GM18909 (cell line): ENCODE results near the gene HTR2C.
A peak's percentile ranks its signal among the peaks of the same experiment; 100 is the strongest.
"Not testable (repeated sequence)": the region's sequence is repeated elsewhere in the genome, so short reads cannot be mapped to it uniquely, and the experiment has no call there.

Source experiments
- ATAC-seq: cut with Tn5 transposase; IDR thresholded peaks from one replicate; pipeline ENCODE4 v1.9.1; 2021; ENCODE audit warnings: mild to moderate bottlenecking; ENCODE audit not compliant: unreplicated experiment, poor library complexity

The HTR2C gene

DNA sequence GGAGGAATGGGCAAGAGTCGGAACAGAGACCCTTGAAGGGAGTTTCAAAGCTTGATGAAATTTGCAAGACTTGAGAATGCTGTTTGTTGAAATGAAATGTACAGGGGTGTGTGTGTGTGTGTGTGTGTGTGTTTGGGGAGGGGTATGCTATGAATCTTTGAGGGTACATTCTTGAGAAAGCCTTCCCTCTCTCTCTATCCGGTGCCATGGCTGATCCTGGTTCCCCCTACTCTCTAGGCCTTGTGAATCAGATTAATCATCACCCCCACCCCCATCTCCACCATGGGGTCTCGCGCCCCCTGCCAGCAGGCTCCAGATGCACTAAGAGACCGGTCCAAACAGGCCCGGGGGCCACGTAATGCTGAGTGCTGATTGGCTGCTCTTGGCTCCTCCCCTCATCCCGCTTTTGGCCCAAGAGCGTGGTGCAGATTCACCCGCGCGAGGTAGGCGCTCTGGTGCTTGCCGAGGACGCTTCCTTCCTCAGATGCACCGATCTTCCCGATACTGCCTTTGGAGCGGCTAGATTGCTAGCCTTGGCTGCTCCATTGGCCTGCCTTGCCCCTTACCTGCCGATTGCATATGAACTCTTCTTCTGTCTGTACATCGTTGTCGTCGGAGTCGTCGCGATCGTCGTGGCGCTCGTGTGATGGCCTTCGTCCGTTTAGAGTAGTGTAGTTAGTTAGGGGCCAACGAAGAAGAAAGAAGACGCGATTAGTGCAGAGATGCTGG lies at the start of gene HTR2C:
Gene HTR2C, plus strand, starts transcription at position 441 of the 729 bp plus-strand sequence. CDS start 142,851 bp downstream, outside the sequence.
- no peak for ATAC-seq

DNA sequence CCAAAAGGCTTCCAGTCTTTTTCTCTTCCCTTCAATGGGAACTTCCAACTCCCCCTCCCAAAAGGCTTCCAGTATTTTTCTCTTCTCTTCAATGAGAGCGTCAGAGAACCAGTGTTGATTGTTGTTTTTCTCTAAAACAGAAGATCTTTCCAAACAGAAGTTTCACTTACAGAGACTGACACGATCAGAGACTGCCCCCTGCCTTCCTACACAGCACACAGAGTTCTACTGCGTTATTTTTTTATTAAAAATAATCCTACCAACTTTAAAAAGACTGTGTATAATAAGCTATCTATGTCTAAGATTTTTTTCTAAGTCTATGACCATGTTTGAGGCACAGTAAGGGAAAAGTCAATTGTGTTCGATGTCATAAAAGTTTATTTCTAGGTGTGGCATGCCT lies 3.5 kb upstream of the HTR2C start:
- ATAC-seq, result no peak

- ATAC-seq, result no peak
These were observed 2.2 kb upstream of the HTR2C start for GRCh38 chrX:114581528-114582263.

DNA sequence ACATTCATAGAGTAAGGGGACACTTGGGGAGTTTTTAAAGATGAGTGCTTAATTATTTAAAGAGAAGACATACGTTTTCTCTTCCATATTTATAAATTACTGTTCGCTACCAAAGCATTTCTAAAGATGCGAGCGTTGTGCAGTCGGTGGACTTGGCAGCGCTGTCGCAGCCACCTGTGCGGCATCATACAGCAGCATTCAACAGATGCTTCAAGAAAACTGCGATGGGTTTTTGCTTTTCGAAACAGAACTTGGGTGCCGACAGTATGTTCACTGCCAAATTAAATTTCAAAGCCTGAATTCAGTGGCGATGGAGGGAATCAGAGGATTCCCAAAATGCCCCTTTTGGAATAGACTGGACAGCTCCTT lies 1.6 kb upstream of the HTR2C start:
- no peak for ATAC-seq

DNA sequence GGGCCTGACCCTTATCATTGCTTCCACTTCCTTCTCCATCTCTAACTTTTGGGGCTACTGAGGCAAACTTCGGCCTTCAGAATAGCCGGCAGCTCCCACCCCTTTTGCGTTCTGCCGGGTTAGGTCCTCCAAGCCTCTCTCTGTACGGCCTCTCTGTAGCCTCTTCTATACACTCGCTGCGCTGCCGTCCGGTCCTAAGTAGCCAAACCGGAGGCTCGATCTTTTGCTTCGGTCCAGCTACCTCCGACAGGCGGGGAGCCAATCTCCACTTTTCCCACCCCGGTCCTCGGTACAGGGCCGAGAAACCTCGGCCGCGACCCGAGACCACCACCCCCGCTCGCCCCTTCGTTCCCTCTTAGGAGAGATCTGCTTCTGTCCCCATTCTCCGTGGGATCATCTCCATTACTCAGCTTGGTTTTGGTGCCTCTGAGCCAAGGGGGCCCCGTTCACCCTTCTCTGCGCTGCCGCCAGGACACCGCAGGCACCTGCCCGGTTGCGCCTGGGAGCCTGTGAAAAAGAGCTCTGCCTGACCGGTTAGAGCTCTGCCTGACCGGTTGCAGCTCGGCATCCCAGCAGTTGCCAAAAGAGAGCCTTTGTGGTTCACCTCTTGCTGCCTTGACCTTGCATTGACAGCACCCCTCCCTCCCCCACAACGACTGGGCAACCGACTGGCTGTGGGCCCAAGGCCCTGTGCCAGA lies 1.0 kb upstream of the HTR2C start:
- no peak for ATAC-seq

DNA sequence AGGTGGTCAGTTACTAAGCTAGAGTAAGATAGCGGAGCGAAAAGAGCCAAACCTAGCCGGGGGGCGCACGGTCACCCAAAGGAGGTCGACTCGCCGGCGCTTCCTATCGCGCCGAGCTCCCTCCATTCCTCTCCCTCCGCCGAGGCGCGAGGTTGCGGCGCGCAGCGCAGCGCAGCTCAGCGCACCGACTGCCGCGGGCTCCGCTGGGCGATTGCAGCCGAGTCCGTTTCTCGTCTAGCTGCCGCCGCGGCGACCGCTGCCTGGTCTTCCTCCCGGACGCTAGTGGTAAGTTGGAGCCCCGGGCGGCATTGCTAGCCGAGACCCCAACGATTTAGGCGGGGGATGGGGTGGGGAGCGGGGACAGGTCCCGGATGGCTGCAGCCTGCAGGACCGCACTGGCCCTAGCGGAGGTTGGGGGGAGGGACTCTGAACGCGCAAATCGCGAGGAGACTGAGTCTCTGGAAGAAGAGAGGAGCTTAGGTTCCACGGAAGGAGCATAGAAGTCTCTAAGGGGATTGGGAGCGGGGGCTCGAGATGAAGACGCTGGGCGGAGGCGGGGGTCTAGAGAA lies 573 bp downstream of the HTR2C start:
- no peak for ATAC-seq

DNA sequence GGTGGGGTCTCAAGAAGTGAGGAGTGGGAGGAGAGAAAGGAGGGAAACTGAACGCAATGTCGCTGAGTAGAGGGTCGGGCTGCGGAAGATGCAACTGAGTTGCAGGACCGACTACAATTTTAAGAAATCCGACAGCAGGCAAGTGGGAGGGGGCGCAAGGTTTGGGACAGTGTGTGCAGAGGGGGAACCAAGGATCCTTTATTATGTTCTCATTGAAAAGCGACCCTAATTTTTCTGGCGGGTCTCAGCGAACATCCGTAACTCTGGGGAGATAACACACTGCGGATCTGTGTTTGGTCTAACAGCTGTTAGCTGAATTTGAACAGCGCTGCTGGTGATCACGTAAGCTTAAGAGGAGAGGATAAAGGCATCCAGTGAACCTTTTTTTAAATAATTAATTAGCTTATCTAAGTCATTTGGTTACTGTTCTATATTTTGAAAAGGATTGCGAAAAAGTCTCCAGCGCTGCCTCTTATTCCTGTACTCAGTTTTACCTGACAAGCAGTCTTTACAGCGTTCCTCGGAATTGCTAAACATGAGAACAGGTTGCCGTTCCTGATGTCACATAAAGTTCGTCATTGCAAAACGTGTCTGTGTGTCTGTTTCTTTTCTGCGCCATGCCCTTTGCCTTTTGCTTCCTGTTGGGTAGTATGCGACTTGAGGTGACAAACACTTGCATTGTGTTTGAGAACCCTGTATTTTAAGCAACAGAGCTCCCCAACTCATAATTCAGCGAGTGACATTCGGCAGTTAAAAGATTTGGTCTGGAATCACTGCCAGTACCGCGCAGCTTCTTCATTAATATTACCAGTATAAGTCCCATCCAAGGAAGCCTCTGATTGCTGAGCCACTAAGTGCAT lies 1.3 kb downstream of the HTR2C start:
- no peak for ATAC-seq

- no peak for ATAC-seq
These were observed 7.2 kb downstream of the HTR2C start for GRCh38 chrX:114591121-114591520.

- no peak for ATAC-seq
These were observed 15.4 kb downstream of the HTR2C start for GRCh38 chrX:114599305-114599704.

GRCh38 chrX:114599911-114600310 lies 16.0 kb downstream of the HTR2C start:
- ATAC-seq, result no peak

- ATAC-seq, result not testable (repeated sequence)
These were observed 22.7 kb downstream of the HTR2C start for GRCh38 chrX:114606619-114607018.

DNA sequence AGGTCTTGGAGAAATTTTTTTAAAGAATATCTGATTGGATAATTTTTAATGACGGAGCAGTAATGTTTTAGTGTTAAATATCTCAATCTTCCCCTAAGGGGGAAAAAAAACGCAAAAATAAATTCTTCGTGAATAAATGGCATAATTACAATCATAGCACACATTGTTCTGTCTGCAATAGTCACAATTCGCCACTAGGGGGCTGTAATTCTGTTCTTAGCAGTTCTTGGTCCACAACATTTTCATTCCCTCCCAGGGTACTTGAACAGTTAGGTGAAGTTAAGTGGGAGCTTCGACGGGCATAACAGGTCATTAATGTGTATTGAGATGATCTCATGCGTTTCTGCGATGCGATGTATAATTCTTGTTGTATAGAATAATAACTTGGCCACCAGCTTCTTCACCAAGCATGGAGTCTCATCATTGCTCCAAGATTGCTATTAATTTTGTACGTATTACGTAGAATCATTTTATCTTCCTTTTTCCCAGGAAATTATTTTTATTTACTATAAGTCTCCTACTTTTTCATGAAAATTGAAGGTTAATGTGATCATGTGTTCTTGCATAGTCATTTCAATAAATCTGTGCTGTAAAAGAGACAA lies 27.2 kb downstream of the HTR2C start:
- ATAC-seq, result peak; percentile 84

GRCh38 chrX:114615765-114616164 lies 31.9 kb downstream of the HTR2C start:
- no peak for ATAC-seq

DNA sequence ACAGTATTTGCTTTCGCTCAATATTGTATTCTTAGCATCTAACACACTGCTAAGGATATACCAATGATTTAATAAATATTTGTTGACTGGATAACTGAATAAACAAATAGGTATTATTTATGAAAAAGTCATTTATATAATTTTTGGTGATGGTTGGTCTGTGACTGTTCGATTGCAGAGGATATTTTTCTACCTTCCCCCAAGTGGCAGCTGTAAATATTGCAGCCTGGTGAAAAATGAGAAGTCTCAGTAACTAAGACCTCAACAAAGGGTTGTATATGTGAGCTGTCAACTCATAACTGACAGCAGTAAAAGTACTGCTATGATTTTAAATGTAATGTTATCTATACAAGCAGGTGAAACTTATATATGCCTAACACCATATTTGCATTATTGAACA lies 36.0 kb downstream of the HTR2C start:
- peak; percentile 78 for ATAC-seq

- peak; percentile 52 for ATAC-seq
These were observed 42.4 kb downstream of the HTR2C start for GRCh38 chrX:114626323-114626722.

DNA sequence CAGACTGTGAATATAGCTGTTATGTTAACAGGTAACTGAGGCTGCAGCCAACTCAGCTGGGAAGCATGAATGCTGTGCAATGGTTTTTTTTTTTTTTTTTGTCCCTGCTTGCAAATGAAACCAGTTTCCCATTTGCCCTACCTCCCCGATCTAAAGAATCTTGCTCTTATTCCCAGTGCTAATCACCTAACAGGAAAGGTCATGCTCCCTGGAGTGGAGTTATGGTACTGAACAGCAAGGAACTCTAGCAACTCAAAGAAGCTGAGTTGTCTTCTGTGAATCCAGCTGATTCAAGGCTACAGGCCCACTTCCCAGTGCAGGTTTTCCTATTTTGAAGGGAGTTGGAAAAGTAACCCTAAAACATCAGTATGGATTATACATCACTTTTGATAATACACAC lies 52.1 kb downstream of the HTR2C start:
- no peak for ATAC-seq

DNA sequence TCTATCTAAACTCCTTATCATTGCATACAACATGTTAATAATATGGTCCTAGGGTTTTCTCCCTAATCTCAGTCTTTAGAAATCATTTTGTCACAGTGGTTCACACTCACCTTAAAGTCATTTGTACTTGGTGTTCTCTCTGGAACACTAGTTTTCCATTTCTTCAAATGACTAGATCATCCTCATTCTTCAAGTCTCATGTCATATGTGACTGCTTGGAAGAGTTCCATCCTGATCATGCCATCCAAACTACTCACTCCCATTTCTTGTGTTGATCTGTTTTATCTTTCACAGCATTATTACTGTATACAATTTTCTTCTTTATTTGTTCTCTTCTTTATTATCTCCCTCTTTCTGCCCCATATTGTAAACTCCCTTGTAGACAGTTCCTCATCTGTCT lies 66.5 kb downstream of the HTR2C start:
- ATAC-seq, result no peak

DNA sequence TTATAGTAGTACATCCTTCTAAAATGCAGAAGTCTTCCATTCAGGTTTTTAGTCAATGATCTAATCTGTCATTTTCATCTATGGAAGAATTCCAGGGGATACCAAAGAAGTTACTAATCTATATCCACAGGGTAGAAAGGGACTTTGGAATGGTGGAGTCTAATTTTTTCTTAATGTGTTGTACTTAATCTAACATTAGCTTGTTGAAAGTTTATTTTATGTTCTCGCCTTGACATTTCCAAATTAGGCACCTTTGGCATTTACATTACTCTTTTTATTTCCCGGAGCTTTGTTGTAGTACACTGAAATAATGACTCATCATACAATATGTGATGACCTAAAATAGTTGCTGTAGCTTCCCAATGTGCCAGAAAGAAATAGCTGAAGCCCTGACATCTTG lies 91.5 kb downstream of the HTR2C start:
- no peak for ATAC-seq

- ATAC-seq, result not testable (repeated sequence)
These were observed 116.6 kb downstream of the HTR2C start for GRCh38 chrX:114700533-114700932.

GRCh38 chrX:114709406-114709805 lies 125.5 kb downstream of the HTR2C start:
- no peak for ATAC-seq
